ENCODE data around the gene SOCS6. TPM values are rescaled to one million over a fixed set of nuclear protein-coding genes. Genes with fewer than 3 reads are reported as not detected.

Gene SOCS6
- total RNA-seq, 2 donors from 2014 or later, result 20.3 to 21.3 TPM

DNA sequence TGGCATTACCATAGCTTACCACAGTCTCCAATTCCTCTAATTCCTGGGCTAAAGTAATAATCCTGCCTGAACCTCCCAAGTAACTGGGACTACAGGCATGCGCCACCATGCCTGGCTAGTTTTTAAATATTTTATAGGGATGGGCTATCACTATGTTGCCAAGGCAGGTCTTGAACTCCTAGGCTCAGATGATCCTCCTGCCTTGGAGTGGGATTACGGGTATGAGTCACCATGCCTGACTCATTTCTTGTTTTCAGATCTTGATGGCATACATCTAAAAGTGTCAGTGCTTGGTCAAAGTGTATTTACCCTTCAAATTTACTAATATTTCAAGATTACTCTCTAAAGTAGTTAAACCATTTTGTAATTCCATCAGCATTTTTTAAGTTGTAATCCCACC lies 9.4 kb upstream of the SOCS6 start:
- Histone ChIP-seq H3K27ac (no peak overlapping the region), H3K9me3 (no peaks in the 10 kb centered on the region), H3K4me3 (no peak overlapping the region), H3K4me1 (ENCODE audit: control insufficient read depth in 1 of 2, low read depth in 2 of 2) (no peaks in the 10 kb centered on the region), H3K27me3 (replicated peaks; ENCODE audit: insufficient read depth) (no peaks in the 10 kb centered on the region), H3K36me3 (no peaks in the 10 kb centered on the region)
- no peak for TF ChIP-seq CTCF (IDR thresholded peaks at IDR 0.05)
- DNase-seq (ENCODE audit: low spot score), result no peak
- ATAC-seq (ENCODE audit: insufficient number of reproducible peaks, low FRiP score, low read depth), result no peak

- ATAC-seq (ENCODE audit: insufficient number of reproducible peaks, low FRiP score, low read depth) (no peak), DNase-seq (ENCODE audit: low spot score) (no peak)
- Histone ChIP-seq H3K9me3 (no peaks in the 10 kb centered on the region), H3K4me3 (no peak overlapping the region), H3K4me1 (ENCODE audit: control insufficient read depth in 1 of 2, low read depth in 2 of 2) (no peaks in the 10 kb centered on the region), H3K27me3 (replicated peaks; ENCODE audit: insufficient read depth) (no peaks in the 10 kb centered on the region), H3K27ac (no peak overlapping the region), H3K36me3 (no peaks in the 10 kb centered on the region)
- TF ChIP-seq CTCF (IDR thresholded peaks at IDR 0.05), result no peak
Observed at GRCh38 chr18:70280007-70280925, 8.6 kb upstream of the SOCS6 start.

- DNase-seq (ENCODE audit: low spot score) (no peak), ATAC-seq (ENCODE audit: insufficient number of reproducible peaks, low FRiP score, low read depth) (no peak)
- Histone ChIP-seq H3K36me3 (no peaks in the 10 kb centered on the region), H3K4me1 (ENCODE audit: control insufficient read depth in 1 of 2, low read depth in 2 of 2) (peaks cover 0 to under 1% of the 10 kb centered on the region in 2 donors), H3K4me3 (no peak overlapping the region), H3K9me3 (no peaks in the 10 kb centered on the region), H3K27me3 (replicated peaks; ENCODE audit: insufficient read depth) (no peaks in the 10 kb centered on the region), H3K27ac (no peak overlapping the region)
- TF ChIP-seq CTCF (IDR thresholded peaks at IDR 0.05), result no peak
Observed at GRCh38 chr18:70284976-70285620, 3.7 kb upstream of the SOCS6 start.

- Histone ChIP-seq H3K27ac (peak overlapping the region in 1 of 2 donors; percentile 82), H3K4me1 (ENCODE audit: control insufficient read depth in 1 of 2, low read depth in 2 of 2) (peaks cover 14 to 26% of the 10 kb centered on the region in 2 donors), H3K27me3 (replicated peaks; ENCODE audit: insufficient read depth) (no peaks in the 10 kb centered on the region), H3K9me3 (no peaks in the 10 kb centered on the region), H3K4me3 (peak overlapping the region; percentile 86), H3K36me3 (no peaks in the 10 kb centered on the region)
- ATAC-seq (ENCODE audit: insufficient number of reproducible peaks, low FRiP score, low read depth) (no peak), DNase-seq (ENCODE audit: low spot score) (no peak)
- no peak for TF ChIP-seq CTCF (IDR thresholded peaks at IDR 0.05)
Observed at GRCh38 chr18:70287731-70288130, 1.1 kb upstream of the SOCS6 start.

DNA sequence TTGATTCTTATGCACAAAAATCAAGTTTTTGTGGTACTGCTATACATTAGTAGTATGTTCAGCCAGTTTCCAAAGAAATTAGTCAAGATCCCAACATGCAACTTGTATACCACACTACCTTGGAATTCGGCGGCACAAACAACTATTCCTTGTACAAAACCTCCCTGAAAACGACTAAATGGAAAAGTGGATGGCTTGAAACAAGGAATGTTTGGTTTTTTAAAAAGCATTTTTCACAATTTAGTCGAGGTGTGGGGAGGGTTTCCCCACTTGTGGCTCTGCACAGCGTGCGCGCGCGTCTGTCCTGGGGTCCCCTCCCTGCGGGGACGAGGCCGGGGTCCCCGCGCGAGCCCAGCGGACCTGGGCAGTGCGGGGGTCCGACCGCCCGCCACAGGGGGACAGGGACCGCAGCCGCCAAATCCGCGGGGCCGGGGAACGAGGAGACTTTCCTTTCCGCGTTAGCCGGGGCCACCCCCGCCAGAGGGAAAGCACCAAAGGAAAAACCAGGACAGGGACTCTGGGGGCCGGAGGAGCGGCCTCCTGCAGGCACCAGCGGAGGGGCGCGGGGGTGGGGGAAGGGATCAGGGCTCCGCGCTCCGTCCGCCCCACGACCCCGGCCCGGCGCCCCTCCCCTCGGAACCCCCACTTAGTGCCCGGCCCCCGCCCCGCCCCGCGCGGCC lies 534 bp upstream of the SOCS6 start:
- no peaks in the 10 kb centered on the region for H3K27me3 ChIP-seq (replicated peaks; ENCODE audit: insufficient read depth)
- no peaks in the 10 kb centered on the region for H3K9me3 ChIP-seq
- peaks cover 14 to 31% of the 10 kb centered on the region in 2 donors for H3K4me1 ChIP-seq (ENCODE audit: control insufficient read depth in 1 of 2, low read depth in 2 of 2)
- ATAC-seq (ENCODE audit: insufficient number of reproducible peaks, low FRiP score, low read depth) (no peak), DNase-seq (ENCODE audit: low spot score) (no peak)
- no peak for TF ChIP-seq CTCF (IDR thresholded peaks at IDR 0.05)
- H3K27ac ChIP-seq, result peak overlapping the region; percentile 76 to 82
- H3K4me3 ChIP-seq, result peak overlapping the region; percentile 86
- H3K36me3 ChIP-seq, result no peaks in the 10 kb centered on the region
